IMR-90 (cell line): ENCODE data around the gene UNC119. TPM values are rescaled to one million over a fixed set of nuclear protein-coding genes. Genes with fewer than 3 reads are reported as not detected.

Experiments
- ATAC-seq: fragments of 200-7000 bp; cut with Tn5 transposase; 2 replicates; pipeline ENCODE4 v1.9.1; 2020; ENCODE audit warnings: low read depth, mild to moderate bottlenecking, moderate library complexity
- BruUV-seq: library from RNA; stranded (reverse); fragments of 400-500 nt; replicated peaks from 2 replicates; lab custom pipeline; 2021; lab: Mats Ljungman, UMichigan
- CTCF ChIA-PET: fragments of 300-600 bp; formaldehyde crosslinking; extraction: SDS; loops from one replicate; lab custom pipeline; 2021; ENCODE audit warnings: antibody characterized with exemption; lab: Yijun Ruan, JAX
- POLR2A ChIA-PET: fragments of 300-600 bp; sonication (Branson Sonifier 250); formaldehyde crosslinking; loops from one replicate; lab custom pipeline; 2022; ENCODE audit warnings: antibody characterized with exemption; ENCODE audit not compliant: unreplicated experiment; lab: Charles Lee
- DNase-seq: peaks from one replicate; pipeline ENCODE4 v3.0.0; 2013
- H2AFZ ChIP-seq: replicated peaks from 2 replicates; pipeline ENCODE3; 2013; ENCODE audit warnings: low read length, mild to moderate bottlenecking; ENCODE audit not compliant: poor library complexity
- H2AK5ac ChIP-seq: 2 replicates; pipeline ENCODE4 v1.6.1; 2013; ENCODE audit warnings: low read depth, low read length, inconsistent platforms
- H2AK9ac ChIP-seq: replicated peaks from 2 replicates; pipeline ENCODE3; 2013; ENCODE audit warnings: mild to moderate bottlenecking, low read depth, low read length, moderate library complexity; ENCODE audit not compliant: poor library complexity
- H2BK120ac ChIP-seq: 2 replicates; pipeline ENCODE4 v1.6.1; 2013; ENCODE audit warnings: low read depth, low read length, inconsistent platforms
- H2BK15ac ChIP-seq: 3 replicates; pipeline ENCODE4 v1.6.1; 2013; ENCODE audit warnings: low read depth, low read length, inconsistent platforms
- H2BK20ac ChIP-seq: 2 replicates; pipeline ENCODE4 v1.6.1; 2013; ENCODE audit warnings: low read depth, mild to moderate bottlenecking, inconsistent platforms, low read length, moderate library complexity
- H2BK5ac ChIP-seq: 2 replicates; pipeline ENCODE4 v1.6.1; 2013; ENCODE audit warnings: mild to moderate bottlenecking, low read depth, low read length, inconsistent platforms; ENCODE audit not compliant: poor library complexity, severe bottlenecking
- H3K14ac ChIP-seq: replicated peaks from 2 replicates; pipeline ENCODE4 v1.6.1; 2013; ENCODE audit warnings: low read depth, low read length, inconsistent platforms
- H3K18ac ChIP-seq: 2 replicates; pipeline ENCODE4 v1.6.1; 2013; ENCODE audit warnings: low read depth, low read length, control low read depth
- H3K23ac ChIP-seq: 2 replicates; pipeline ENCODE4 v1.6.1; 2013; ENCODE audit warnings: low read depth, low read length, inconsistent platforms
- H3K27ac ChIP-seq: 2 replicates; pipeline ENCODE4 v1.5.1; 2013; ENCODE audit warnings: mild to moderate bottlenecking, control low read depth, low read length; ENCODE audit not compliant: insufficient read depth
- H3K27me3 ChIP-seq: 2 replicates; pipeline ENCODE4 v1.6.1; 2013; ENCODE audit warnings: low read length; ENCODE audit not compliant: control insufficient read depth, insufficient read depth
- H3K36me3 ChIP-seq: 2 replicates; pipeline ENCODE4 v1.6.1; 2013; ENCODE audit warnings: low read length, mixed read lengths; ENCODE audit not compliant: control insufficient read depth, insufficient read depth
- H3K4ac ChIP-seq: 2 replicates; pipeline ENCODE4 v1.6.1; 2013; ENCODE audit warnings: low read depth, low read length, inconsistent platforms
- H3K4me1 ChIP-seq: 2 replicates; pipeline ENCODE4 v1.6.1; 2013; ENCODE audit warnings: low read length, mixed read lengths; ENCODE audit not compliant: control insufficient read depth, insufficient read depth
- H3K4me2 ChIP-seq: 2 replicates; pipeline ENCODE4 v1.6.1; 2013; ENCODE audit warnings: low read depth, mild to moderate bottlenecking, control low read depth, low read length, moderate library complexity
- H3K4me3 ChIP-seq: 2 replicates; pipeline ENCODE4 v1.5.1; 2013; ENCODE audit warnings: low read depth, mild to moderate bottlenecking, control low read depth, low read length, moderate library complexity; ENCODE audit not compliant: insufficient read depth
- H3K56ac ChIP-seq: 2 replicates; pipeline ENCODE4 v1.6.1; 2013; ENCODE audit warnings: low read length, inconsistent platforms; ENCODE audit not compliant: insufficient read depth; ENCODE audit errors: extremely low read depth
- H3K79me1 ChIP-seq, 2 experiments: 2 replicates each; pipeline ENCODE4 v1.6.1; 2013; ENCODE audit warnings: low read length in 2 of 2, inconsistent platforms in 1 of 2, low read depth in 1 of 2
- H3K9ac ChIP-seq: 2 replicates; pipeline ENCODE4 v1.6.1; 2013; ENCODE audit warnings: low read depth, low read length, control low read depth
- H3K9me1 ChIP-seq: 2 replicates; pipeline ENCODE4 v1.6.1; 2013; ENCODE audit warnings: low read length, inconsistent platforms; ENCODE audit not compliant: insufficient read depth
- H3K9me3 ChIP-seq: 2 replicates; pipeline ENCODE4 v1.6.1; 2013; ENCODE audit warnings: low read length; ENCODE audit not compliant: control insufficient read depth, insufficient read depth
- H4K20me1 ChIP-seq: 2 replicates; pipeline ENCODE4 v1.6.1; 2013; ENCODE audit warnings: low read length, inconsistent platforms; ENCODE audit not compliant: insufficient read depth
- H4K5ac ChIP-seq: 2 replicates; pipeline ENCODE4 v1.6.1; 2013; ENCODE audit warnings: mild to moderate bottlenecking, low read depth, low read length, control low read depth
- H4K8ac ChIP-seq, 2 experiments: 2 replicates each; pipeline ENCODE4 v1.6.1; 2013; ENCODE audit warnings: low read depth in 2 of 2, low read length in 2 of 2, control low read depth in 1 of 2, inconsistent platforms in 1 of 2
- H4K91ac ChIP-seq: 2 replicates; pipeline ENCODE4 v1.6.1; 2013; ENCODE audit warnings: low read depth, low read length, inconsistent platforms; ENCODE audit not compliant: insufficient read depth
- BHLHE40 ChIP-seq: fragments of 150-350 bp; IDR thresholded peaks from 2 replicates; pipeline ENCODE4 v1.6.1; 2016; ENCODE audit warnings: mild to moderate bottlenecking, low read depth, low read length
- CHD1 ChIP-seq: IDR thresholded peaks from 2 replicates; pipeline ENCODE4 v1.6.1; 2012; ENCODE audit warnings: low read depth, low read length, improper control_type of control experiment
- CTCF ChIP-seq: conservative IDR thresholded peaks from 2 replicates; pipeline ENCODE4 v1.5.1; 2012; ENCODE audit warnings: mild to moderate bottlenecking, low read depth, low read length, improper control_type of control experiment
- ELK1 ChIP-seq: fragments of 150-350 bp; IDR thresholded peaks from 2 replicates; pipeline ENCODE4 v1.6.1; 2016; ENCODE audit warnings: low read depth, mild to moderate bottlenecking, low read length, moderate library complexity, borderline replicate concordance
- FOS ChIP-seq: fragments of 150-350 bp; IDR thresholded peaks from 2 replicates; pipeline ENCODE4 v1.6.1; 2016; ENCODE audit warnings: low read depth, low read length
- MAFK ChIP-seq: IDR thresholded peaks from 2 replicates; pipeline ENCODE4 v1.6.1; 2012; ENCODE audit warnings: low read depth, low read length, improper control_type of control experiment
- MAZ ChIP-seq: IDR thresholded peaks from 2 replicates; pipeline ENCODE4 v1.6.1; 2012; ENCODE audit warnings: low read depth, mild to moderate bottlenecking, low read length, improper control_type of control experiment, moderate library complexity, borderline replicate concordance
- MXI1 ChIP-seq: IDR thresholded peaks from 2 replicates; pipeline ENCODE4 v1.6.1; 2012; ENCODE audit warnings: low read depth, mild to moderate bottlenecking, low read length, moderate library complexity, borderline replicate concordance
- NFE2L2 ChIP-seq: fragments of 150-350 bp; IDR thresholded peaks from 2 replicates; pipeline ENCODE4 v1.6.1; 2016; ENCODE audit warnings: low read depth, mild to moderate bottlenecking, low read length
- POLR2A ChIP-seq: IDR thresholded peaks from 2 replicates; pipeline ENCODE4 v1.6.1; 2012; ENCODE audit warnings: mild to moderate bottlenecking, low read depth, low read length
- RCOR1 ChIP-seq: IDR thresholded peaks from 2 replicates; pipeline ENCODE4 v1.6.1; 2012; ENCODE audit warnings: mild to moderate bottlenecking, low read length, improper control_type of control experiment; ENCODE audit not compliant: insufficient replicate concordance
- RFX5 ChIP-seq: IDR thresholded peaks from 2 replicates; pipeline ENCODE4 v1.8.0; 2012; ENCODE audit warnings: low read depth, mild to moderate bottlenecking, low read length, moderate library complexity
- SMC3 ChIP-seq: fragments of 150-350 bp; IDR thresholded peaks from 2 replicates; pipeline ENCODE4 v1.6.1; 2016; ENCODE audit warnings: low read depth, mild to moderate bottlenecking, antibody characterized with exemption, low read length, moderate library complexity
- WGBS, 2 experiments: methylation state at CpG; one replicate each; pipeline versions ENCODE4 v1.1.5 to v1.1.7; 2013; ENCODE audit warnings: missing lambda C conversion rate in 2 of 2; ENCODE audit not compliant: insufficient read length in 1 of 2; ENCODE audit errors: extremely low coverage in 2 of 2; 5-methylcytosine and 5-hydroxymethylcytosine counted together
- dilution Hi-C: fragments of 300-500 bp; cut with HindIII; formaldehyde crosslinking; loops from one replicate; pipeline ENCODE4 v1.14.3; 2018; ENCODE audit warnings: low sequenced_read_pairs; ENCODE audit not compliant: unreplicated experiment
- in situ Hi-C: fragments of 300-500 bp; cut with MboI; formaldehyde crosslinking; loops from 3 replicates; pipeline ENCODE4 v1.14.3; 2019; ENCODE audit warnings: low sequenced_read_pairs, inconsistent platforms, mixed read lengths
- intact Hi-C: fragments of 100-400 bp; cut with micrococcal nuclease; formaldehyde crosslinking; loops from 2 replicates; pipeline ENCODE4 v1.10.0; 2022
- polyA plus RNA-seq, 3 experiments: library from polyadenylated mRNA; depleted of rRNA; stranded (reverse); fragments of >200 nt; gene quantifications; 2 replicates each; pipeline ENCODE4 v1.2.3, GENCODE V29; 2012; ENCODE audit warnings: low replicate concordance in 1 of 3
- total RNA-seq: library from RNA; depleted of rRNA; stranded (reverse); fragments of >200 nt; gene quantifications from 2 replicates; pipeline ENCODE4 v1.2.3, GENCODE V29; 2012

The UNC119 gene
- total and polyA plus RNA-seq, 2 of the 4 experiments (the other 2 are of a cell fraction) = 22.4 to 57.4 TPM

DNA sequence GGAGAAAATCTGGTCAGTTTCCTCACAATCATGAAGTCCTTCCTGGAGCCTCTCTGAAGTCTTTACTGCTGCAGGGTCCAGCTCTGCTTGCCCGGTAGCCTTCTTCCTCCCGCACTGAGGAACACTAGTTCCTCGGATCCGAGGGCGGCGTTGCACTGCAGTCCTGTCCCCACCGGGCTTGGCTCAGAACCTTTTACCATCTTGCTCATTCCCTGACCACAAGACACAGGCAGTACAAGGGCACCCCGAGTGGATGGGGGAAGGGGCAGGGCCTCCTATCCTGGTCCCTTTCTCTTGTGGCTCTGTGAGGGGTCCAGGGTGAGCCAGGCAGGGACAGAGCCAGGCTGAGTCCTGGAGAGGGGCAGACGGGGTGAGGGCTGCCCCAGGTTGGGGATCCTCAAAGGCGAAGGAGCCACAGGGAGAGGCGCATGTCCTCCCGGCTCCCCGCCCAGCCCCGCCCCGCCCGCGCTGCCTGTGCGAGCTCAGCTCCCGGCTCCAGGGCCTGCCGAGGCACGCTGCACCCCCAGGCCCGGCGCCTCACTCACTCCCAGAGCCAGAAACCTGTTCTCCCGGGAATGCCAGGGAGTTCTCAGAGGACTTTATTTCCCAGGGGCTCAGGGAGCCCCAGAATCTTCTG, 44.7 kb downstream of the UNC119 start:
- Histone ChIP-seq H2AK5ac (no peak overlapping the region), H2AFZ (peak overlapping the region; percentile 62), H2BK120ac (no peak overlapping the region), H3K27me3 (peaks cover 89% of the 10 kb centered on the region), H3K4ac (no peak overlapping the region), H2BK20ac (no peak overlapping the region), H3K79me1 (no peaks in the 10 kb centered on the region), H2BK15ac (no peak overlapping the region), H3K9ac (no peak overlapping the region), H3K56ac (no peak overlapping the region), H4K91ac (no peak overlapping the region), H3K4me3 (no peak overlapping the region), H3K27ac (no peak overlapping the region), H4K8ac (no peak overlapping the region), H2BK5ac (no peak overlapping the region), H3K4me2 (no peak overlapping the region), H3K18ac (no peak overlapping the region), H4K20me1 (no peaks in the 10 kb centered on the region), H4K5ac (no peak overlapping the region), H3K23ac (no peak overlapping the region), H3K36me3 (no peaks in the 10 kb centered on the region), H2AK9ac (no peak overlapping the region), H3K9me1 (0 out of 2 replicates have a peak, but pooled peaks cover 9% of the 10 kb centered on the region), H3K14ac (no peak overlapping the region), H3K9me3 (no peaks in the 10 kb centered on the region), H3K4me1 (no peaks in the 10 kb centered on the region)
- ChIA-PET CTCF (no interaction called here), POLR2A (no interaction called here)
- dilution Hi-C loops (no loop called here), in situ Hi-C loops (no loop called here), intact Hi-C loops (no loop called here)
- WGBS, 2 experiments = 4% methylated on average over 5 of the region's 24 CpGs; no CpG with 5 or more reads in 1 of the 2 experiments
- TF ChIP-seq FOS (no peak), ELK1 (no peak), NFE2L2 (no peak), POLR2A (no peak), RCOR1 (no peak), RFX5 (no peak), MAFK (no peak), CTCF (no peak), BHLHE40 (no peak), CHD1 (no peak), MAZ (no peak), SMC3 (no peak), MXI1 (no peak)
- DNase-seq = no peak
- ATAC-seq = peak; percentile 71
- no TSS peak for BruUV-seq
